Measurements from ENCODE around the gene RNF17. TPM values are rescaled to one million over a fixed set of nuclear protein-coding genes. Genes with fewer than 3 reads are reported as not detected.

Gene RNF17
- total RNA-seq, 1 donor from 2014 or later = not detected

- no peaks in the 10 kb centered on the region for H3K79me2 ChIP-seq (ENCODE audit: low read depth)
- no peak overlapping the region for H3K4me3 ChIP-seq
- no peaks in the 10 kb centered on the region for H3K4me1 Mint-ChIP-seq
- H3K27ac Mint-ChIP-seq = peak overlapping the region; percentile 84
- no peaks in the 10 kb centered on the region for H3K27me3 ChIP-seq
- no peak overlapping the region for H3K27ac ChIP-seq
- H2AFZ ChIP-seq (replicated peaks) = no peak overlapping the region
- no peaks in the 10 kb centered on the region for H3K27me3 Mint-ChIP-seq (ENCODE audit: insufficient read depth, low read depth)
- TF ChIP-seq, protein P1, sequence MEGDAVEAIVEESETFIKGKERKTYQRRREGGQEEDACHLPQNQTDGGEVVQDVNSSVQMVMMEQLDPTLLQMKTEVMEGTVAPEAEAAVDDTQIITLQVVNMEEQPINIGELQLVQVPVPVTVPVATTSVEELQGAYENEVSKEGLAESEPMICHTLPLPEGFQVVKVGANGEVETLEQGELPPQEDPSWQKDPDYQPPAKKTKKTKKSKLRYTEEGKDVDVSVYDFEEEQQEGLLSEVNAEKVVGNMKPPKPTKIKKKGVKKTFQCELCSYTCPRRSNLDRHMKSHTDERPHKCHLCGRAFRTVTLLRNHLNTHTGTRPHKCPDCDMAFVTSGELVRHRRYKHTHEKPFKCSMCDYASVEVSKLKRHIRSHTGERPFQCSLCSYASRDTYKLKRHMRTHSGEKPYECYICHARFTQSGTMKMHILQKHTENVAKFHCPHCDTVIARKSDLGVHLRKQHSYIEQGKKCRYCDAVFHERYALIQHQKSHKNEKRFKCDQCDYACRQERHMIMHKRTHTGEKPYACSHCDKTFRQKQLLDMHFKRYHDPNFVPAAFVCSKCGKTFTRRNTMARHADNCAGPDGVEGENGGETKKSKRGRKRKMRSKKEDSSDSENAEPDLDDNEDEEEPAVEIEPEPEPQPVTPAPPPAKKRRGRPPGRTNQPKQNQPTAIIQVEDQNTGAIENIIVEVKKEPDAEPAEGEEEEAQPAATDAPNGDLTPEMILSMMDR (IDR thresholded peaks at IDR 0.05) = no peak
- TF ChIP-seq EZH2phosphoT487 (IDR thresholded peaks at IDR 0.05) (no peak), EZH2 (IDR thresholded peaks at IDR 0.05) (no peak)
- peaks cover 30% of the 10 kb centered on the region for H3K36me3 Mint-ChIP-seq
- H4K20me1 ChIP-seq (ENCODE audit: low read depth) = no peaks in the 10 kb centered on the region
- peaks cover 14% of the 10 kb centered on the region for H3K36me3 ChIP-seq
- no peak overlapping the region for H3K4me3 Mint-ChIP-seq
- DNase-seq (ENCODE audit: low spot score) = no peak
- H3K9me3 ChIP-seq (ENCODE audit: low read depth) = no peaks in the 10 kb centered on the region
- H3F3A ChIP-seq (ENCODE audit: low read depth) = no peaks in the 10 kb centered on the region
- no peak overlapping the region for H3K4me2 ChIP-seq
- no peaks in the 10 kb centered on the region for H3K9me3 Mint-ChIP-seq
- no peaks in the 10 kb centered on the region for H3K4me1 ChIP-seq
- H3K9ac ChIP-seq = no peak overlapping the region
Measured at GRCh38 chr13:24894277-24894971, 130.5 kb downstream of the RNF17 start.

DNA sequence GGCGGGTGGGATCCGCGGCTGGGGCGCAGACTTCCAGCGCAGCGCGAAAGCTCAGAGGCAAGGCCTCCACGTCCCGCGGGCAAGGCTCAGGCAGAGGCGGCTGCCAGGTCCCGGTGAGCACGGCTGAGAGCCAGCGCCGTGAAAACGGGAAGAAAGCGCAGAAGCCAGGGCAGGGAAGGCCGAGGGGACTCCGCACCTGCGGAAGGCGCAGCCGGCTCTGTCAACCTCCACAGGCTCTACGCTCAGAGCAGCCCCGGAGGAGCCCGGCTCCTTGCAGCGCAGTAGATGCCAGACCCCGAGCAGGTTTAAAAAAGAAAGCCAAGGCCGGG, 131.0 kb downstream of the RNF17 start:
- DNase-seq (ENCODE audit: low spot score) = no peak
- Histone ChIP-seq H3K4me3 (no peak overlapping the region), H3K27me3 (no peaks in the 10 kb centered on the region), H3K27ac (no peak overlapping the region), H3K4me1 (no peaks in the 10 kb centered on the region), H2AFZ (replicated peaks) (no peak overlapping the region), H3K4me2 (no peak overlapping the region), H3F3A (ENCODE audit: low read depth) (no peaks in the 10 kb centered on the region), H3K79me2 (ENCODE audit: low read depth) (no peaks in the 10 kb centered on the region), H3K9ac (no peak overlapping the region), H3K9me3 (ENCODE audit: low read depth) (no peaks in the 10 kb centered on the region), H4K20me1 (ENCODE audit: low read depth) (no peaks in the 10 kb centered on the region), H3K36me3 (peaks cover 14% of the 10 kb centered on the region)
- TF ChIP-seq, protein P1 (IDR thresholded peaks at IDR 0.05) = no peak
- TF ChIP-seq EZH2phosphoT487 (IDR thresholded peaks at IDR 0.05) (no peak), EZH2 (IDR thresholded peaks at IDR 0.05) (no peak)
- Mint-ChIP-seq H3K36me3 (peaks cover 28% of the 10 kb centered on the region), H3K27ac (no peak overlapping the region), H3K9me3 (no peaks in the 10 kb centered on the region), H3K4me1 (no peaks in the 10 kb centered on the region), H3K4me3 (no peak overlapping the region), H3K27me3 (ENCODE audit: insufficient read depth, low read depth) (no peaks in the 10 kb centered on the region)

DNA sequence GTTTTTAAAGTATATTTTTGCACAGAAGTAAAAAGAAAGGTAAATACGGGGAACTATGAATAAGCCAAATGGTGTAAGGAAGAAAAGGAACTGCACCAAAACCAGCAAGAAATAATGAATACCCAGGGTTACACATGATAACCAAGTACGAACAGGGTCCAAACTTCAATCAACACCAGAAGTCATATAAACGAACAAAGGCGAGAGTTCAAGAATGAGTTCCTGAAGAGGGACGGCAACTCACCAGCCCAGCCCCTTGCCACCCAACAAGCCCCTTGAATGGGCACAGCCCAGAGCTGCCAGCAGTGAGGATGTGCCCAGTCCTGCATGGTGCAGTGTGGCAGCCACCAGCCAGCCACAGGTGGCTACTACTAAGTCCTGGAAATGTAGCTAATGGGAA, 132.1 kb downstream of the RNF17 start:
- H3K9ac ChIP-seq = peak overlapping the region; percentile 14
- Mint-ChIP-seq H3K4me3 (no peak overlapping the region), H3K9me3 (no peaks in the 10 kb centered on the region), H3K27ac (no peak overlapping the region), H3K4me1 (no peaks in the 10 kb centered on the region), H3K36me3 (peaks cover 29% of the 10 kb centered on the region), H3K27me3 (ENCODE audit: insufficient read depth, low read depth) (no peaks in the 10 kb centered on the region)
- H3K36me3 ChIP-seq = peaks cover 14% of the 10 kb centered on the region
- no peak overlapping the region for H3K4me2 ChIP-seq
- H3K27me3 ChIP-seq = no peaks in the 10 kb centered on the region
- no peak for TF ChIP-seq EZH2phosphoT487 (IDR thresholded peaks at IDR 0.05)
- TF ChIP-seq EZH2 (IDR thresholded peaks at IDR 0.05) = no peak
- TF ChIP-seq, protein P1 (IDR thresholded peaks at IDR 0.05) = no peak
- H2AFZ ChIP-seq (replicated peaks) = no peak overlapping the region
- no peak overlapping the region for H3K27ac ChIP-seq
- no peak overlapping the region for H3K4me3 ChIP-seq
- H3K4me1 ChIP-seq = no peaks in the 10 kb centered on the region
- no peaks in the 10 kb centered on the region for H3K79me2 ChIP-seq (ENCODE audit: low read depth)
- no peaks in the 10 kb centered on the region for H3K9me3 ChIP-seq (ENCODE audit: low read depth)
- no peak for DNase-seq (ENCODE audit: low spot score)
- H4K20me1 ChIP-seq (ENCODE audit: low read depth) = no peaks in the 10 kb centered on the region
- no peaks in the 10 kb centered on the region for H3F3A ChIP-seq (ENCODE audit: low read depth)

All from neural progenitor cell (in vitro differentiated cells).